Measurements from ENCODE around the gene MND1.
A peak's percentile ranks its signal among the peaks of the same experiment; 100 is the strongest.

MND1 gene

DNA sequence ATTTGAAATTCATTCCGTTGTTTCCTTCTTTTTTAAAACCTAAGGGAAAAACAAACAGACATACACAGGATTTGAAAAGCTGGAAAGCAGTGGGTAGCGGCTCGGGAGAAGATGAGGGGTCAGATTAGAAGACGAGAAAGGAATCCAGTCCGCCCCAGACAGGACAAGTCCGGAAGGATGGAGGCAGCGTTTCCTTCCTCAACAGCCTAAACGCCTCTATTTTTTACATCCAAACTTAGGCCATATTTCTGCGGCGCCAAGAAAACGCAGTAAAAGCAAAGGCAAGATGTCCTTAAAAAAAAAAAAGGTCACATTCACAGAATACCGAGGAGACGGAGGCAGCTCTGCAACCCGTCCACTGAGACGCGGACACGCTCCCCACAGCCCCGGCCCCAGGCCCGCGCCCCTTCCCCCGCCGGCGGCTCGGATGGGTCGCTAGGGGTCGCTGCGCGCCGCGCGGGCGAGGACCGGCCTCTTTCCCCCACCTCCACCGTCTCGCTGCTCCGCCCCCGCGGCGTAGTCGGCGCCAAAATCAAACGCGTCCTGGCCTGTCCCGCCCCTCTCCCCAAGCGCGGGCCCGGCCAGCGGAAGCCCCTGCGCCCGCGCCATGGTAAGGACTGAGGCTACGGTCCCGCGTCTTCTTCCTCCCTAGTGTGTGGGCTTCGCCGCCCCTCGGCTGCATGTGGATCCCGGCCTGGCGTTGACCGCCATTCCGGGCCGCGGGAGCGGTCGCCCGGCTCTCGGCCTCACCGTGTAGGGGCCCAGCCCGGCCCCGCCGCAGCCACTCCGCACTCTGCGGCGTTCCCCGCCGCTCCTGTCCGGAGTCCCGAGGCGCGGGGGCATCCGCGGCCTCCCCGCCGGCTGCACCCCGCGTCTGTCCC is at the start of gene MND1:
Gene MND1, plus strand, starts transcription at position 558 of the 881 bp plus-strand sequence. Its CDS starts 50 bp downstream, at position 608.
- DNase-seq (ENCODE audit: low read depth), result peak; percentile 41

GRCh38 chr4:153295131-153295755 is 49.2 kb upstream of the MND1 start:
- no peak for DNase-seq (ENCODE audit: low read depth)

GRCh38 chr4:153296040-153296823 is 48.3 kb upstream of the MND1 start:
- DNase-seq (ENCODE audit: low read depth), result no peak

GRCh38 chr4:153297116-153297515 is 47.4 kb upstream of the MND1 start:
- DNase-seq (ENCODE audit: low read depth), result no peak

GRCh38 chr4:153310793-153311192 is 33.7 kb upstream of the MND1 start:
- no peak for DNase-seq (ENCODE audit: low read depth)

GRCh38 chr4:153314915-153315314 is 29.6 kb upstream of the MND1 start:
- DNase-seq (ENCODE audit: low read depth), result no peak

- peak; percentile 27 for DNase-seq (ENCODE audit: low read depth)
Observed at GRCh38 chr4:153318696-153319320, 25.7 kb upstream of the MND1 start.

DNA sequence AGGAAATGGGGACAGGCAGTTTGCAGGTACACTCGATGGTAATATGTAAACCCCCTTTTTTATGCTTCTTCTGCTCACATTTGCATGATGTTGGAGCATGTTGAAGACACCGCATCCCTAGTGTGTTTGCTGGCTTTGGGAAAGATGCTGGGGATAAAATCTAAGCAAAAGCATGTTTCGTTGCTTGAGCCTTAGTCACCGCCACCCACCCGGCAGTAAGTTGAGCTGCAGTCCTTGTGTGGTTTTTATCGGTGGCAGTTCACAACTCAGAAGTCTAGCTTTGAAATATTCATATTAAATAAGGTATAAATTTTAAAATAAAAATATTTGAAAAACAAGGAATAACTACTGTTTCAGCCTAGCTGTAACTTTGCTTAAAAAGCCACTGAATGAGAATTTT is 21.7 kb upstream of the MND1 start:
- DNase-seq (ENCODE audit: low read depth), result no peak

- no peak for DNase-seq (ENCODE audit: low read depth)
Observed at GRCh38 chr4:153324046-153324445, 20.4 kb upstream of the MND1 start.

DNA sequence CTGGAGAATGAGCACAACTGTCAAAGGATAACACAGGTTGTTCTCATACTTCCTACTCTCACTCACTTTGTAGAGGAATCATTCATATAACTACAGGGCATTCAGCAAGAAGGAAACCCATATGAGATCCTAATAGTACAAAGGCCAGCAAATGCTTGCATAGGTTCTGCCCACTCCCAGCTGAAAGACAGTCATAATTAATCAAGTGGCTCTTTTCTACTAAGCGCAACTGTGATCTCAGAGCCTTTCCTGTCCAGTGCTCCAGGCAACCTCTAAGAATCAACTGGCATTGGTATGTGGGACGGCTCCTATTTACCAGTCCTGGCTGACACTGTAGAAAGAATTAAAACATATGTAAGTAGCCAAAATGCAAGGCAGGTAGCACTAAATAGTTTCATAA is 18.9 kb upstream of the MND1 start:
- DNase-seq (ENCODE audit: low read depth), result no peak

DNA sequence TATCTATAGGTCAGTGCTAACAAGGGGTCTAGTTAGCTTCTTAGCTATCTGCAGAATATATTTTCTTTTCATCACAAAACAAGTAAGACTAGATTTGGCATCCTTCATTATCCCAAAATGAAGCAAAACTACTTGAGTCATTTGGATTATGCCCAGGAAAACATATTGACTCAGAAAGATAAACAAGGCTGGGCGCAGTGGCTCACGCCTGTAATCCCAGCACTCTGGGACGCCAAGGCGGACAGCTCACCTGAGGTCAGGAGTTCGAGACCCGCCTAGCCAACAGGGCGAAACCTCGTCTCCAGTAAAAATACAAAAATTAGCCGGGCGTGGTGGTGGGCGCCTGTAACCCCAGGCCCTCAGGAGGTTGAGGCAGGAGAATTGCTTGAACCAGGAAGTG is 18.0 kb upstream of the MND1 start:
- DNase-seq (ENCODE audit: low read depth), result peak; percentile 35

DNA sequence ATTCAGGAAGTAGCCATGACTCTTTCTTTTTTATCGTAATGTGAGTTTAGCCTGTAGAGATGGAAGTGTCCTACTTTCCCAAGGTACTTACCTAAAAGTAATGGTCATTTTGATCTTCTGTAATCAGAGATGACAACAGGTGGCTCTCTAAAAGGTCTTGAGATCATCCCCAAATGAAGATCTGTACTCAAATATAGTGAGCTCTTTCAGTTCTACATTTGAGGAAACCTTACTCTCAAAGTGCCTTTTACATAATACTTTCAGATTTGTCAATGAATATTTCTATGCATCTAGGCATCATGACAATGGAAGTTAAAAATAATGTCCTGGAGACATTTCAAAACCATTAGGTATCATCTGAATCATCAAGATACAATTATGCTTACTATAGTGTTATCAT is 17.2 kb upstream of the MND1 start:
- DNase-seq (ENCODE audit: low read depth), result no peak

GRCh38 chr4:153332936-153333335 is 11.6 kb upstream of the MND1 start:
- no peak for DNase-seq (ENCODE audit: low read depth)

GRCh38 chr4:153333874-153334273 is 10.6 kb upstream of the MND1 start:
- DNase-seq (ENCODE audit: low read depth), result no peak

- DNase-seq (ENCODE audit: low read depth), result no peak
Observed at GRCh38 chr4:153335665-153336064, 8.8 kb upstream of the MND1 start.

DNA sequence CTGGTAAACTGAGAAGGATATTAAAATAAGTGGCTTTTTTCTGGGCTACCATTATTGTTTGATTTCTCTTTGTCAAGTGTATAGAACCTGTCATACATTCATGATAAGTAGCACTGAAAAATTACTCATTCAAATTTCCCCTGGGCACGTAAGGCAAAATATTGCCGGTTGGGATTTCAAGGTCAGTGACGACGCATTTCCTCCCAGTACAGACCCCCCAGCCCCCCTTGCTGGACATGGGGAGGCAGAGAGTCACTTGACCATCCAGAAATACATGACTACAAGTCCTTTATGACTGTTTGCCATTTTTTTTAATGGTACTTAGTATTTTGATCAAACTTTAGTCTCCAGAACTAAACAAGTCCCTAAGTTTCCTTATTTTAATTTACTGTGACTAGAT is 6.8 kb upstream of the MND1 start:
- DNase-seq (ENCODE audit: low read depth), result no peak

GRCh38 chr4:153341575-153342090 is 2.9 kb upstream of the MND1 start:
- DNase-seq (ENCODE audit: low read depth), result no peak

- no peak for DNase-seq (ENCODE audit: low read depth)
Observed at GRCh38 chr4:153342751-153343552, 1.5 kb upstream of the MND1 start.

GRCh38 chr4:153345012-153345981 is 809 bp downstream of the MND1 start:
- peak; percentile 26 for DNase-seq (ENCODE audit: low read depth)

- no peak for DNase-seq (ENCODE audit: low read depth)
Observed at GRCh38 chr4:153346031-153346430, 1.5 kb downstream of the MND1 start.
